HG02885 (cell line): ENCODE results near the gene APMAP.

Experiments
- ATAC-seq: cut with Tn5 transposase; IDR thresholded peaks from one replicate; pipeline ENCODE4 v1.9.1; 2021; ENCODE audit warnings: mild to moderate bottlenecking; ENCODE audit not compliant: unreplicated experiment, poor library complexity

APMAP gene

GRCh38 chr20:24970754-24971153 is 21.8 kb downstream of the APMAP start:
- ATAC-seq: no peak

GRCh38 chr20:24970030-24970553 is 22.5 kb downstream of the APMAP start:
- no peak for ATAC-seq

GRCh38 chr20:24969186-24970029 is 23.1 kb downstream of the APMAP start:
- ATAC-seq: no peak

GRCh38 chr20:24968278-24968800 is 24.2 kb downstream of the APMAP start:
- no peak for ATAC-seq

- ATAC-seq: no peak
Measured at GRCh38 chr20:24966317-24967012, 26.1 kb downstream of the APMAP start.

GRCh38 chr20:24965065-24965919 is 27.3 kb downstream of the APMAP start:
- no peak for ATAC-seq

GRCh38 chr20:24964506-24964840 is 28.1 kb downstream of the APMAP start:
- no peak for ATAC-seq

- ATAC-seq: no peak
Measured at GRCh38 chr20:24963672-24964505, 28.7 kb downstream of the APMAP start.

- ATAC-seq: no peak
Measured at GRCh38 chr20:24962510-24962909, 30.0 kb downstream of the APMAP start.

GRCh38 chr20:24962182-24962492 is 30.4 kb downstream of the APMAP start:
- ATAC-seq: no peak

GRCh38 chr20:24961384-24962181 is 31.0 kb downstream of the APMAP start:
- ATAC-seq: no peak

- no peak for ATAC-seq
Measured at GRCh38 chr20:24960861-24961260, 31.7 kb downstream of the APMAP start.

GRCh38 chr20:24960302-24960801 is 32.2 kb downstream of the APMAP start:
- ATAC-seq: no peak

GRCh38 chr20:24959591-24960301 is 32.8 kb downstream of the APMAP start:
- no peak for ATAC-seq

- ATAC-seq: no peak
Measured at GRCh38 chr20:24958506-24959385, 33.8 kb downstream of the APMAP start.

GRCh38 chr20:24957326-24958016 is 35.1 kb downstream of the APMAP start:
- no peak for ATAC-seq
